Cardiac fibroblast (primary cell): ENCODE measurements around the gene KAZN.

Source experiments
- DNase-seq, 2 donors: peaks; one replicate each; pipeline versions ENCODE4 v3.0.0 to v3.0.0-alpha.2; 2010; ENCODE audit warnings: low read depth in 2 of 2
- H3K4me3 ChIP-seq, 2 donors: replicated peaks in 1 of 2; 1 replicate in 1 of 2; 2 replicates in 1 of 2; pipeline ENCODE4 v1.5.1; 2011; ENCODE audit warnings: low read depth in 2 of 2, low read length in 2 of 2, mild to moderate bottlenecking in 2 of 2, moderate library complexity in 1 of 2
- TF ChIP-seq, protein P1 (sequence below): IDR thresholded peaks from one replicate; pipeline ENCODE4 v1.5.1; 2011; ENCODE audit warnings: low read depth, mild to moderate bottlenecking, low read length, inconsistent platforms

KAZN gene

DNA sequence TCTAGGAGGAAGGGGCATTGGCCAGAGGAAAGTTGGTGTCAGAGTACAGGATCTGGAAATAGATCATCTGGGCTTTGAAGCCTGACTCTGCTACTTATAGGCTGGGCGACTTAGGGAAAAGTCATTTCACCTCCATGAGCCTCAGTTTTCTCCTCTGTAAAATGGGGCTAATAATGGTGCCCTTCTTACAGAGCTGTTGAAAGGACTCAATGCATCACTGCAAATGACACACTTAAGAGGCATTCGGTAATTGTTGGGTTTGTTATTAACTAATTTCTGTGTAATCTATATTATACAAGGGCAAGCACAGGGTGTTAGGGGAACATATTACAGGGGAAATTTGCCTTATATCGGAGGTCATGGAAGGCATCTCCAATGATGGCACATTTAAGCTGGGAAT, 96.1 kb downstream of the KAZN start:
- TF ChIP-seq, protein P1, sequence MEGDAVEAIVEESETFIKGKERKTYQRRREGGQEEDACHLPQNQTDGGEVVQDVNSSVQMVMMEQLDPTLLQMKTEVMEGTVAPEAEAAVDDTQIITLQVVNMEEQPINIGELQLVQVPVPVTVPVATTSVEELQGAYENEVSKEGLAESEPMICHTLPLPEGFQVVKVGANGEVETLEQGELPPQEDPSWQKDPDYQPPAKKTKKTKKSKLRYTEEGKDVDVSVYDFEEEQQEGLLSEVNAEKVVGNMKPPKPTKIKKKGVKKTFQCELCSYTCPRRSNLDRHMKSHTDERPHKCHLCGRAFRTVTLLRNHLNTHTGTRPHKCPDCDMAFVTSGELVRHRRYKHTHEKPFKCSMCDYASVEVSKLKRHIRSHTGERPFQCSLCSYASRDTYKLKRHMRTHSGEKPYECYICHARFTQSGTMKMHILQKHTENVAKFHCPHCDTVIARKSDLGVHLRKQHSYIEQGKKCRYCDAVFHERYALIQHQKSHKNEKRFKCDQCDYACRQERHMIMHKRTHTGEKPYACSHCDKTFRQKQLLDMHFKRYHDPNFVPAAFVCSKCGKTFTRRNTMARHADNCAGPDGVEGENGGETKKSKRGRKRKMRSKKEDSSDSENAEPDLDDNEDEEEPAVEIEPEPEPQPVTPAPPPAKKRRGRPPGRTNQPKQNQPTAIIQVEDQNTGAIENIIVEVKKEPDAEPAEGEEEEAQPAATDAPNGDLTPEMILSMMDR, result no peak
- DNase-seq, result no peak
- no peak overlapping the region for H3K4me3 ChIP-seq

DNA sequence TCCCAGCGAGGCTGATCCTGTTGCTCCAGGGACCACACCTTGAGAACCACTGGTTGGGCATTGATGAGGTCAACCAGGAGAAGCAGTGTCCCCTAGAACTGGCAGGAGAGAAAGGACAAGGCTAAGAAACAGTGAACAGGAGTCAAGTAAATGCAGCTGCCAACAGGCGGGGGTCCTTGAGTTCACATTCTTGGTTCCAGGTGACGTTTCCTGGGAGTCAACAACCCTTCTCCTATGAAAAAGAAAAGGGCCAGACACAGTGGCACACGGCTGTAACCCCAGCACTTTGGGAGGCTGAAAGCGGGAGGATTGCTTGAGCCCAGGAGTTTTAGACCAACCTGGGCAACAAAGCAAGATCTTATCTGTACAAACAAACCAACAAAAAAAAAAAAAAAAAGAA, 98.3 kb downstream of the KAZN start:
- no peak for DNase-seq
- no peak overlapping the region for H3K4me3 ChIP-seq
- TF ChIP-seq, protein P1, result no peak

DNA sequence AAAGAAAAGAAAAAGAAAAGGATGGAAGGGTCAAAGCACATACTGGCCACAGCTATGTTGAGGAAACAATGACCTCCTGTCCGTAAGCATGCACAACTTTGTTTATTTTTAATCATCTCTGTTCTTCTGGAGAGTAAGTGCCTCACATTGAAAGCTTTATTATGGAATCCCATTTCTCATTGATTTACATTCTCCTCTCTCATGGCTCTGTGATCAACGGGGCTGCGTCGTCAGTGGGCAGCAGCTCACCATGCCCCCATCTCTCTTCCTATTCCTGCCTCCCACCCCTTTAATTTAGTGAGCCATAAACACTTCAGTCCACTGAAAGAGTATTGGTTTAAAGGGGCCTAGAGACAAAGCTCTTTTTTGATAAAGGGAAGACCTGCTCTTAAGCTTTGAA, 98.9 kb downstream of the KAZN start:
- no peak for DNase-seq
- TF ChIP-seq, protein P1, result no peak
- no peak overlapping the region for H3K4me3 ChIP-seq

DNA sequence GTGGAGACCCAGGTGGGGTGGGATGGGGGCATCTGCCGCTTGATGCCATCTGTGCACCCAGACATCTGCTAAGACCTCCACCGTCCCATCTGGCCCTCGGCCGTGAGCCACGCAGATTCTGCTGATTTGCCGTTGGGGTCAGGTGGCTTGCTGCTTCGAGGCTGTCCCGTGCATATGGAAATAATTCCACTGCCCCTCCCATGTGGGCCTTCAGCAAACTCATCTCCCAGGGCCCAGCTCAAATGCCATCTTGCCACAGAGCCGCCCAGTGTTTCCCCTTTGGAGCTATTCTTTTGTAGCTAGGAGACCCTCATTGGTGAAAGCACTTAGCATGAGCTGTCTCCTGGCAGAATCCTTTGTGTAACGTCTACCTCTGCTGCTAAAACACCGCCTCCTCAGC, 99.8 kb downstream of the KAZN start:
- no peak for DNase-seq
- no peak overlapping the region for H3K4me3 ChIP-seq
- TF ChIP-seq, protein P1, result no peak

DNA sequence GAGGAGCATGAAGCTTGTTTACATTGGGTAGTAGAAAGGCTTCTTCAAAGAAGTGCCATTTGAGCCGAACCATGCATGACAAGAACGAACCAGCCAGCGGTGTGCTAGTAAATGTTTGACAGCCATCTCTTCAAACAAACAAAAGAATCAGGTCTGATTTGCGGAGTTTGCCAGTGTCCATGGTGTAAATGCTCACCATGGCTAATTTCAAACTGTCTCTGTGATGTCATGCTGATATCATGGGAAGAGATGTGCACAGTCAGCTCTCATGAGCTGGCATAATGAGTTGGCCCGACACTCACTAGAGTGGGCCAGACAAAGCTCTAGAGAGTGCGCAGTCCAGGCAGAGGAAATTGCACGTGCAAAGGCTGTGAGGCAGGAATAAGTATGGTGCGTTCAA, 101.1 kb downstream of the KAZN start:
- DNase-seq, result no peak
- TF ChIP-seq, protein P1, result no peak
- H3K4me3 ChIP-seq, result no peak overlapping the region

DNA sequence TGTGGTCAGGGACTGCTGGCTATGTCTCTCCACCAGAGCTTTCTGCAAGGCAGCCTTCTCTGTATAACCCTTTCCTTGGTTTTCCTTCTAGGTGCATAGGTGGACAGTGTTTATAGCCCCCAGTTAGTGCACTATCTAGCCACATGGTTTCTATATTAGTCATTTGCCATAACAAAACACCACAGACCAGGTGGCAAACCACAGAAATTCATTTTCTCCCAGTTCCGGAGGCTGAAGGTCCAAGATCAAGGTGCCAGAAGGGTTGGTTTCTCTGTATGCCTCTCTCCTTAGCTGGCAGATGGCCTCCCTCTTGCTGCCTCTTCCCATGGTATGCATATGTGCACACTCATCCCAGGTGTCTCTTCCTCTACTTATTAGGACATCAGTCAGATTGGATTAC, 106.4 kb downstream of the KAZN start:
- DNase-seq, result no peak
- TF ChIP-seq, protein P1, result no peak
- no peak overlapping the region for H3K4me3 ChIP-seq

DNA sequence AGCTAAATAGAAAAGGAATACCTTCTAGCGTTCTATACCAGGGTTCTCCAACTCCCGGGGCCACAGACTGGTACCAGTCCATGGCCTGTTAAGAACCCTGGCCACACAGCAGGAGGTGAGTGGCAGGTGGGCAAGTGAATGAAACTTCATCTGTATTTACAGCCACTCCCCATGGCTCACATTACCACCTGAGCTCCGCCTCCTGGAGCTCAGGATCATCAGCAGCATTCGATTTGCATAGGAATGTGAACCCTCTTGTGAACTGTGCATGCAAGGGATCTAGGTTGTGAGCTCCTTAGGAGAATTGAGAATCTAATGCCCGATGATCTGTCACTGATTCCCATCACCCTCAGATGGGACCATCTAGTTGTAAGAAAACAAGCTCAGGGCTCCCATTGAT, 107.3 kb downstream of the KAZN start:
- TF ChIP-seq, protein P1, result no peak
- DNase-seq, result no peak
- H3K4me3 ChIP-seq, result no peak overlapping the region
